Fibroblast of skin of left biceps (primary cell): ENCODE data around the gene CHMP2A.
A peak's percentile ranks its signal among the peaks of the same experiment; 100 is the strongest.

Experiments
- DNase-seq, 2 experiments: peaks; one replicate each; pipeline ENCODE4 v3.0.0-alpha.2; 2013; ENCODE audit warnings: low read depth in 2 of 2

CHMP2A gene

DNA sequence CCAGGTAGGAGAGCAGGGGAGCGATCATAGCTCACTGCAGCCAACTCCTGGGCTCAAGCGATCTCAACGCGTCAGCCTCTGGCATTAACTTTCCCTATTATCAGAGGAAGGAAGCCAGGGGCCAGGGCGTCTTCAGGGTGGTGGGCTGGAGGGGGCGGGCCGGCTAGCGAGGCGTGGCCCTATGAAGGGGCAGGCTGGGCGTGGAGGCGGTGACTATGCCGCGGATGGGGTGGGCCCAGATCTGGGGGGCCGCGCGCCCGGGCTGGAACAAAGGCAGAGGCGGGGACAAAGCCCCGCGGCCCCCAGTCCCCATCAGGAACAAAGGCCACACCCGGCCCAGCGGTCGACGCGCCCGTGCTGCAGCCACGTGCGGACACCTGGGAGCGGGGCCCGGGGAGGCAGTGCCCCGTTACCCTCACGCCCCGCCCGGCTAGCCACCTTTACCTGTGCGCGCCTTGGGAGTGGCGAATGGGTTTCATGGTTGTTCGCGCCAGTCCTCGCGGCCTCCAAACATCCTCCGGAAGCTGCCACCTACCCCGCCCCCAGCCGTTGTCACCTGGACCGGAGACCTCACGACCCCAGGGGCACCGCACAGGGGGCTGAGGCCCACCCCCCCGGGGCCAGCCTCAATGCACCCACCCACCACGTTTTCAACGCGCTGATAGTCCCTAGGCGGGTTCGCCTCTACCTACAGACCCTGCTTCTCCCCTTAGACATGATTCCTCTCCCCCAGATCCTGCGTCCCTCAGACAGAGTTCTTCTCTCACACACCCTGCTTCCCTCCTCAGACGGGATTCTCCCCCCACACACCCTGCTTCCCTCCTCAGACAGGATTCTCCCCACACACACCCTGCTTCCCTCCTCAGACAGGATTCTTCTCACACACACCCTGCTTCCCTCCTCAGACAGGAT lies 16.4 kb downstream of the CHMP2A start:
- DNase-seq = no peak

DNA sequence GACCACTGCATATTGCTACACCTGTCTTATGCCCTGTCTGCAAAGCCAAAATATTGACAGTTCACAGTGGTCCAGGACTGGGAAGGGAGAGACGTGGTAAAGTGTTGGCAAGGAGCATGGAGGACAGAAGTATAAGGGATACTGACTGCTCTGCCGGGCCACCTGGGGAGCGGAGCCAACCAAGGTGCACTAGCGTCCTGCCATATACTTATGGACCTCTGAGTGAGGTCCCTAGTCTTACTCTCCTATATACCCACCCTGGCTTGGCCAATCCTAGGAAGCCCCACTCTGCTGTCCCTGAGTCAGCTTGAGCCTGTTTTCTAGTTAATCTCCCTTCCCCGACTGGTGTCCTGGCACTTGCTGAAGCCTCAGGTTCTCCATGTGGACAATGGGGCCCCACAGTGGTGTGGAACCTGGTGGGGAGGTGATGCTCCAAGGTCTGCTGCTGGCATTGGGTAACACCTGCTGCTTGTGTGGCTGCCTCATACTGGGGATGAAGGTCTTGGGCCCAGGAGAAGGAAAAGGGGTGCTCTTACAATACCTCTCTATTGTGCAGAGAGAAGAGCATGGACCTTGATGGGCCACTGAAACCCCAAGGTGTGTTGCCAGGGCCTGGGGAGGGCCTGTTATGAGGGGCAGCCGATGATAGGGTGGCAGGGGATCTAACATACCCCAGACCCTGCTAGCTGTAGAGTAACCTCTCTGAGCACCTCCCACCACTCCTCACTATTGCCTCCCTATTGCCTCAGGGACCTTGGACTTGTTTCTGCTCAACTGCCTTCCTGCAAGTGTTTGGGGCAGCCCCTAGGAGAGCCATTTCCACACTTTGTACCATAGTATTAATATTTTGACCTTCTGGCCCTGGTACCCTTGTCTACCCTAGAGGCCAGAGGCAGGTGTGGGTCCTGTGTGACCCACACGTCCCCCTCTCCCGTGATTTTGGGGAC lies 17.8 kb downstream of the CHMP2A start:
- DNase-seq = no peak

DNA sequence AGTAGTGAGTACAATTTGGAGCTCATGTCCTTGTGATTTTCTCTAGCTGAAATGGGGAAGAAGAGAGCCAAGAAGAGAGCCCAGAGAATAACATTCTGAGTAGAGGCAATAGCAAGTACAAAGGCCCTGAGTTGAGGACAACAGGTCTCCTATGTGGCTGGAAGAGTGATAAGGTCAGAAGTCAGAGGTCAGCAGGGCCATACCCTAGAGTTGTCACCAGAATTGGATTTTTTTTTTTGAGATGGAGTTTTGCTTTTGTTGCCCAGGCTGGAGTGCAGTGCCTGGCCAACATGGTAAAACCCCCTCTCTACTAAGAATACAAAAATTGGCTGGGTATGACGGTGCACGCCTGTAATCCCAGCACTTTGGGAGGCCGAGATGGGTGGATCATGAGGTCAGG lies 19.0 kb downstream of the CHMP2A start:
- no peak for DNase-seq

DNA sequence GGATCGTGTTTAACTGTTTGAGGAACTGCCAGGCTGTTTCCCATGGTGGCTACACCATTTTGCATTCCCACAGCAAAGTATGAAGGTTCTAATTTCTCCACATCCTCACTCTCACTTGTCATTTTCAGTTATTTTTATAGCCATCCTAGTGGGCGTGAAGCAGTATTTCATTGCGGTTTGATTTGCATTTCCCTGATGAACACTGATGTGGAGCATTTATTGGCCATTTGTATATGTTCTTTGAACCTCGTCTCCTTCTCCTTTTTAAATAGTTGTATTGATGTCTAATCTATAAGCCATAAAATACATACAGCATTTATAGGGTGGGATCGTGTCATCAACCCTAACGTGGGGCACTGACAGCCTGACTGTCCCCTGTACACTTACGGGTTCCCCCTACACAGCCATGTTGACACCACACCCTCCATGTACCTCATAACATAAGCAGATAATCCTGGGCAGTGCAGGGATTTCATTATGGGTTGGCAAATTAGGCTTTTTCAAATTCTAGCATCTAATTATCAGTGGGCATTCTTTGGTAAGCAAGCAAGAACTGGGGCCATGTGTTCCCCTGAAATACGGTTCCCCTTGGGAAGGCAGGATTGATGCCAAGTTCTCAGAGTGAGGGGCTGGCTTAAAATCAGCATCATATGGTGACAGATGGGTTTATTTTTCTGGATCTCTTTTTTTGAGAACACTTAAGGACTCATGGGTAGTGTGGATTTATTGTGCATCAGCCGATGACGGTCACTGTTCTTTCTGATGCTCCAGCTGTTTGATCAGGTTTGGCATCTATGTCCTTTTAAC lies 23.7 kb downstream of the CHMP2A start:
- DNase-seq = no peak

DNA sequence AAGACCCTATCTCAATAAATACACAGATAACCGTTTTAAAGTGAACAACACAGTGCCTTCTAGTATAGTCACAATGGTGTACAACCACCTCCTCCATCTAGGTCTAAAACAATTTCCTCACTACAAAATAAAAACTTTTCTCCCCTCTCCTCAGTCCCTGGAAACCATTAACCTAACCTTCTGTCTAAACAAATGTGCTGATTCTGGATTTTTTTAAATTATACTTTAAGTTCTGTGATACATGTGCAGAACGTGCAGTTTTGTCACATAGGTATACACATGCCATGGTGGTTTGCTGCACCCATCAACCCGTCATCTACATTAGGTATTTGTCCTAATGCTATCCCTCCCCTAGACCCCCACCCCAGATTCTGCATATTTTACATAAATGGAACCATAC lies 25.5 kb downstream of the CHMP2A start:
- no peak for DNase-seq

DNA sequence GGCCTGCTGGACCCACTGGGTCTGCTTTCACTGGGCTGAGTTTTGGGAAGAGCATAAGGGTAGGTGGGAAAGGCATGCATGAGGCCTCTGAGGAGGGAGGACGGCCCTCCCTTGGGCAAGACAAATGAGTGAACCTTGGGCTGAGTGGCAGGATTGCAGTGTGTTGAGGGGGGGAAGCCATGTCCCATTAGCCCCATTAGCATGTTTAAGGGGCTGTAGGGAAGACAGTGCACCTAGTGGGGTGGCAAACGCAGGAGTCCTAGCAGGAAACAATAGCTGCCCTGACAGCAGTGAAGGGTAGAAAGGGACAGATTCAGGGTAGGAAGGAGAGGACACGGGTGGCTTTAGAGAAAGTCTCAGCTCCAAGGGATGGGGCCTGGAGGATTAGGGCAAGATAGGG lies 32.2 kb downstream of the CHMP2A start:
- no peak for DNase-seq

DNA sequence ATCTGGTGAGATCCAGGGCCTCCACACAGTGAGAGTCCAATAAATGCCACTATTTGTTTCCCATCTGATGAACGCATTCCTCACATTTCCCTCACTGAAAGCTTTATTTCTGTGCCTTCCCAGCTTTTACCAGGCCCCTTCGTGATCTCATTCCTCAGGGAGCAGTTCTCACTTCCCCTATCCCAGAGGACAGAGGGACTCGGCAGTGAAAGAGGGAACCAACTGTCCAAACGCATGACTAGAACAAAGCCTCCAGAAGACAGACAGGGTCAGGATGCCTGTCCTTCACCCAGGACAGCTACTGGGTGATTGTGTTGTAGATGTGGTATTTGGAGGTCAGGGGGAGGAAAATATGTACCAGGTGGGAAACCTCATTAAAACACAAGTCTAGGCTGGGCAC lies 33.3 kb downstream of the CHMP2A start:
- no peak for DNase-seq

DNA sequence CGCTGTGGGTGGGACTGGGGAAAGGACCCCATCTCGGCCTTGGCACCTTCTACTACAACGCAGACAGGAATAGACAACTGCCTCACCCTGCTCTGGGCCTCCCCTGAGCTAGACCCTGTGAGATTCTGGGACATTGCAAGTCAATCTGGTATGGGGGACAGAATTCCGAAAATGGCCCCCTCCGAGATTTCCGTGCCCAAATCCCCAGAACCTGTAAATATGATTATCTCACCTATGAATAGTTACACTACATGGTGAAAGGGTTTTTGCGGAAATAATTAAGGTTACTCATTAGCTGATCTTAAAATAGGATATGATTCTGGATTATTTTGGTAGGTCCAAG lies 34.7 kb downstream of the CHMP2A start:
- no peak for DNase-seq

DNA sequence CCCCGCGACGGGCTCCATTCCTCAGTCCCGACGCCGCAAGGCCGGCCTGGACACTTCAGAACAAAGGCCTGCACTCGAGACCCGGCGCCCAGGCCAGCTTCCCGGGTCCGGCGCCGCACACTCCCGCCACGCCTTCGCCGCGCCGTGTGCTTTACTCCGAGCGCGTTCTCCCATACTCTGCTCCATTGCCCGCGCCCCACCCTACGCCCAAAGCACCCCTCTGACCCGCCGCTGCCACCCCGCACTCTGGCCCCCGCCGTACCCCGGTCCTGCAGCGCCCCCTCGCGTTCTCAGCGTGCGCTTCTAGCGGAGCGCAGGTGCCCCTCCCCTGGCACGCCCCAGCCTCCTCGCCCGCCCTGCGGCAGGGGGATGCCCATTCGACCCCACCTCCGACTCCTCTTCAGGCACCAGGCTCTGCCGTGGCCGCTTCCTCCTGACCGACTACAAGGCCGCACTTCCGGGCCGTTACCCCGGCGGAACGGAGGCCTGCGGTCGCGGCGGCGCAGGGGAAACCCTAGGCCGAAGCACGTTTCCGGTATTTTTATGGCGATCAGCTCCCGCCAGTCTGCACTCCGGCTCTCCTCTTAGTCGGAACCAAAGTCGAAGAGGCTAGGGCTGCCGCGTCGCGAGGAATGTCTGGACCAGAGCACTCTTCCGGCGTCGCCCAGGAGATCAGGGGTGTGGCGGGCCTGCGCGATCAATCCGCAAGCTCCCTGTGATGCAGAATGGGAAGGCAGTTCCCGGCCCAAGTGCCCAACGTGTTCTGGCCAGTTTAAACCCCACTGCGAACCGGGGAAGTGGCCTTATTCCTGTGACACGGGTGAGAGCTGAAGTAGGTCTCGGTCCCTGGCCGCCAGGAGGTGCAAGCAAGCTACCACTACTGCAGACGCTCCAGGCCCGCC lies 35.3 kb downstream of the CHMP2A start, which contains the start of gene ZBTB45:
ZBTB45 (minus strand) TSS at position 456 of the 902 bp plus-strand sequence. CDS start 2,137 bp downstream, outside the sequence.
- peak; percentile 90 to 91 for DNase-seq

DNA sequence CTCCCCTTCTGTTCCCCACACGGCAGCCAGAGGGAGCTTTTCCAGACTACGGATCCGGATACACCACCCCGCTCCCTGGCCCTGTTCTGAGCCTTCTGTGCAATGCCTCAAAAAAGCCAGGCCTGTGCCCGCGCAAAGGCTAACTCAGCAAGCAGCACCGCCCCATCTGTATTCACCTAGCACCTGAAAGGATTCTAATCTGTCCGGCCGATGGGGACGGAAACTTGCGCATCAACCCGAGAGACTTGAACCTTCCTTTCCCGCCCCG lies 35.9 kb downstream of the CHMP2A start:
- DNase-seq = peak; percentile 30 to 35

DNA sequence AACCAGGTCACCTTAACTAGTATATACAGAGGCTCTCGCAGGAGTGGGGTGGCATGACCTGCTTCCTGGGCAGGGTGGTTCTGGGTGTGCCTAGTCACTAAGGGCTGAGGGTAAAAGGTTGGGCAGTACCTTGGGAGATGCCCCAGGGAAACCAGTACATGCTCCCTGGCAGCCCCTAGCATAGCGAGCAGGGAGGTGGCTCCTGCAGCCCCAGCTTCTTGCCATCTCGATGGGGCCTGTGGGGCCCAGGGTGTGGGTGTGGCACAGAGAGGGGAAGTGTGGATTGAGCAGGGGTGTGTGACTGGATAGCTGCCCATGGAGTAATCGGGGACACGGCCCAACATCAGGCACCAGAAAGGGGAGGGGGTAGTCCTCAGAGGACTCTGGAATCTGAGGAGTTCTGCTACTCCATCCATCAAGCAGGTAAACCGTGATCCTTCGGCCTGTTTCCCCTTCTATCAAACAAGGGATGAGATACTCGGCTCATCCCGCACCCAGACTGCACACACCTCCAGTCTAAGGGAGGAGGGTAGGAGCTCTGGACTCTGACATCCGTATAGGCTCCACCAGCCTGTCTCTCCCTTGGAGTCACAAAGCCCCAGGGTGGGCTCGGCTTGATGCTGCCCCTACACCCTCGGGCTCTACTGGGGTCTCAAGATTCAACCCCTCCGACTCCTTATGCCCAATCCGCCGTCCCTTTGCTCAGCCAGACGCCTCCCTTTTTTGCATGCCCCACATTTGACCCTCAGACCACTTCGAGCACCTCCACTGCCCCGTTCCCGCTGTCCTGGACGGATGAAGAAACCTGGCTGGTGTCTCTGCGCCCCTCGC lies 36.4 kb downstream of the CHMP2A start:
- no peak for DNase-seq

DNA sequence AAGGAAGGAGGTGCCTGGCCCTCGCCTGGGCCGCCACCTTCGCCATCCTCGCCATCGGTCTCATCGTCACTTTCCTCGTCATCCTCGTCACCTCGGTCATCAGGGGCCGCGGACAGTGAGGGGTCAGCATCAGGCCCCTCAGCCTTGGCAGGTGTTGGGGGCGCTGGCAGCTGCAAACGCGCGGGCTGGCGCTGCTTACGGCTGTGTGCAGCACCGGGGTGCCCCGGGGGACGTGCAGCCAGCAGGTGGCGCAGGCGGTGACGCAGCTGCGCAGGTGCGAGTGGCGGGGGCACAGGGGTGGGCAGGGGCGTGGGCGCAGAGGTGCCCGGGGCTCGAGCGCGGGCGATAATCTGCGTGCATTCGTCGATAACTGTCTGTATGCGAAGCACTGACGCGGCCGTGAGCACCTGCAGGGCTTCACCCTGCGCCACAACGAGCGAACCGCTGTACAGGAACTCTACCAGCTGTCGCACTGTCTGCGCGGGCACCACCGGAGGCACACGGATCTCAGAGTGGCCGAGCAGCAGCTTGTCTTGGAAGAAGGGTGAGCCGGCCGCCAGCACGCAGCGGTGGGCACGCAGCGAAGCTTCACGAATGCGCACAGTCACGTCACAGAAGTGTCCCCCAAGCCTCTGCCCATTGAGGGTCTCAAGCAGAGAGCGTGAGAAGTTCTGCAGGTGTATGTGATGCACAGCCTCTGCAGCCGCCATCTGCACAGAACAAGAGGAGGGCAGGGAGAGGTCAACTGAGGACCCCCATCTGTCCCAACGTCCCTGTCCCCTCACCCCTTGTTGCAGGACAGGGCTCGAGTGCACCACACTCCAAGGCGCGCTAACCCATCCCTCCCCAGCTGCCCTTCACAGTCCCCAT lies 37.7 kb downstream of the CHMP2A start:
- DNase-seq = no peak

DNA sequence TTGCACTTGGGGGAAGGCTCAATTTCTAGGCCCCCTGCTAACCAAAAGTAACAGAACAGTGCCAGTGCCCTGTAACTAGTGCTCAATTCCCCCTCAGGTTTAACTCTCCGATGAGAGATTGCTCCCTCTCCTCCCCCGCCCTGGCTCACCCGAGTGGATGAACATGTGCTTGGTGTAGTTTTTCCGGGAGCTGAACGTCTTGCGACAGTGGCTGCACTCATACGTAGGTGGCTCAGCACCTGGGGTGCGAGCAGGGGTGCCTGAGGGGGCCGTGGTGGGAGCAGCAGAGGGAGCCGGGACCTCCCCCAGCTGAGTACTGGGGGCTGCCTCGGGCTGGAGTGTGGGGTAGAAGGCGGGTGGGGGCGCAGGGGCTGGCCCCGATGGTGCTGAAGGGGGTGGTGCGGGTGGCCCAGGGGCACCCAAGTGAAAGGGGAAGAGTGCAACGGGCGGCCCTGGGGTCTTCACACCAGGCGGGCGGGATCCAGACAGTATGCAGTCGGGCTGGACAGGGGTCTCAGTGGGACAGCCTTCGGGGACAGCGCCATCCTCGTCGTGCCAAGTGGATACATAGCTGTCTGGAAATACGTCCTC lies 38.6 kb downstream of the CHMP2A start:
- no peak for DNase-seq

DNA sequence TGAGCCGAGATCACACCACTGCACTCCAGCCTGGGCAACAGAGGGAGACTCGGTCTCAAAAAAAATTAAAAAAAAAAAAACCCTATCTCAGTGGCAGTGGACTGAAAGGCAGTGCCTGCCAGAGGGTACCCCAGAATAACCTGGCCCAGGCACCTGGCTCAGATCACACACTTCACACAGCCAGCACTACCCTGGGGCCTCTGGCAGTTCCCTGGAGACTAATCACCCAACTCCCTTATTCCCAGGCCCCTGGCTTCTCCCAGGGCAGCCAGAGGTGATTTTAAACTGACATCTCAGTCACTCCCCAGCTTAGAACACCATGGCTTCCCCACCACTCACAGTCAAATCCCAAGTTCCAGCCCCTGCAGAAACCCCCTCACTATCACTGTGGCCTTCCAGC lies 39.6 kb downstream of the CHMP2A start:
- no peak for DNase-seq

DNA sequence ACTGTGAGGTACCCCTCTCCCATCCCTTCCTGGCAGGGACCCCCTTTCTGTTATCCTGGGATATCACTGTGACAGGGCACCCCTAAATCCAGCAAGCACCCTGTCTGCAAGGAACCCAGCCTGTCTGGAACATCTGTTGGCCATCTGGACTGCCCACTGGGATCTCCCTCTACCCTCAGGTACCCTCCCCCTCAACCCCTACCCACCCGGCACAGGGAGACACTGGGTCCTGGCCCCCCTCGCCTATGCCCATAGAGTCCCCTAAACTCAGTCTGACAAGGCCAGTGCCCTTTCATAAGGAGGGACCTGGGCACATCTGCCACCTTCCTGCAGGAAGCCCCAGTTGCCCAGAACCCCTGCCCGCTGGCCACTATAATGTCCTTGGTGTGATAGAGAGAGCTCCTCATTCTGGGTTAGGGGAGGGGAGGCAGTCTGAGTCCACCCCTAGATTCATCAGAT lies 40.3 kb downstream of the CHMP2A start:
- DNase-seq = no peak

DNA sequence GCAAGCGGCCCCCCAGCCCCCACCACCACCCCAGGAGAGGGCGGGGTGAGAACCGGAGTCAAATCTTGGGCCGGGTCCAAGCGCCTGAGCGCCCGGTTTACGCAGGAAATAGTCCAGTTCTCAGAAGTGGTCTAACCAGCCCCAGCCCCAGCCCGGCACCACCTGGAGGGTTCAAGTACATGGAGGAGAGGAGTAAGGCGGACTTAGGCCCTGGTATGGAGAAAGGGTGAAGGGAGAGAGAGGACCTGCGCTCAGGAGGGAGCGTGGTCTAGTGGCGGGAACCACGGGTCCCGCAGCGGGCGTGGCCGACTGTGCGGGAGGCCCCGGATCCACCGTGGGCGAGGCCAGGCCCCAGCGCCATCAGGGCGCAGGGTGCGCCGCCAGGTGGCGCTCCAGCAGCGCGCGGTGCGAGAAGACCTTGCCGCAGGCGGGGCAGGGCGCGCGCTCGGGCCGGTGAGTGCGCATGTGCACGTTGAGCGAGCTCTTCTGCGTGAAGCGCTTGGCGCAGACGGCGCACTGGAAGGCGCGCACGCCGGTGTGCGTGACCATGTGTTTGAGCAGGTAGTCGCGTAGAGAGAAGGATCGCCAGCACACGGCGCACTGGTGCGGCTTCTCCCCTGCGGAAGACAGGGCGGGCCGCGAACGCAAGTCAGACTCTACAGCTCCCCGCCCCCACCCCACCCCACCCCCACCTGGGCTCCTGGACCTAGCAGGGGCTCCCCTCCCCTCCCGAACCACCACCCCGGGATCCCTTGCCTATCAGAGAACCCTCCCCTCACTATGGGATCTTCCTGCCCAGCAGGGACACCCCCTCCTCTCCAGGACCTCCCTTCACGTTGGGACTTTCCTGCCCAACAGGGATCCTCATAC lies 41.0 kb downstream of the CHMP2A start:
- DNase-seq = peak; percentile 62 to 69

DNA sequence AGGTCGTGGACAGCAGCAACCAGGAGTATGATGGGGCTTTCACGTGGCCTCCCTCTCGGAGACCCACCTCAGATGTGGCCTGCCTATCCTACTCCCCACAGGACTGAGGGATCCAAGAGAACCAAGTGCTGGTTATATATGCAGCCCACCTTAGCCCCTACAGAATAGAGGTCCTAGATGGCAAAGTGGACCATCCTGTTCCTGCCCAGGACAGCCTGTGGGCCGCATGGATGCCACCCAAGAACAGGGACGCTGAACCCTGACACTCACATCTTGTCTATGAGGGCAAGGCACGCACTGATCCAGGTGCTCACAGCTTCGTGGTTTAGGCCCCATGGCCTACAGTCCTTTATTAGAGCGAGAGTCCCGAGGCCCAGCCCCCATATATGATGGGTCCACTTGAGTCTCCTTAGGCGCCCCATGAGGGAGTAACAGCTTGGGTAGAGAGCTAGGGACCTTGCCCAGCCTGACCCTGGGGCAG lies 41.7 kb downstream of the CHMP2A start:
- DNase-seq = no peak
